ENCODE data around the gene ACTL8.

ACTL8 gene

GRCh38 chr1:17798799-17799382 is 43.8 kb downstream of the ACTL8 start:
- TF ChIP-seq YY1 (IDR thresholded peaks at IDR 0.05; ENCODE audit: insufficient read depth, insufficient read length) (no peak), SUZ12 (IDR thresholded peaks at IDR 0.05; ENCODE audit: extremely low read depth, insufficient read depth, insufficient read length) (no peak), ZNF274 (IDR thresholded peaks at IDR 0.05; ENCODE audit: low read depth, low read length) (no peak)
- H3K27me3 ChIP-seq (ENCODE audit: insufficient read depth, insufficient read length), result no peaks in the 10 kb centered on the region
- no peaks in the 10 kb centered on the region for H3K9me3 ChIP-seq (ENCODE audit: insufficient read depth, low read length)
- H3K9ac ChIP-seq (ENCODE audit: insufficient read length, low read depth), result no peak overlapping the region
- H3K36me3 ChIP-seq (ENCODE audit: insufficient read depth, insufficient read length, low read length), result no peaks in the 10 kb centered on the region
- no peak overlapping the region for H3K4me3 ChIP-seq (ENCODE audit: insufficient read length, low read depth)
- H3K4me1 ChIP-seq (ENCODE audit: insufficient read depth, insufficient read length), result no peaks in the 10 kb centered on the region
- no peak for DNase-seq (ENCODE audit: low read depth, low spot score)

GRCh38 chr1:17799642-17800041 is 44.5 kb downstream of the ACTL8 start:
- Histone ChIP-seq H3K36me3 (ENCODE audit: insufficient read depth, insufficient read length, low read length) (no peaks in the 10 kb centered on the region), H3K4me1 (ENCODE audit: insufficient read depth, insufficient read length) (no peaks in the 10 kb centered on the region), H3K9ac (ENCODE audit: insufficient read length, low read depth) (no peak overlapping the region), H3K27me3 (ENCODE audit: insufficient read depth, insufficient read length) (no peaks in the 10 kb centered on the region), H3K9me3 (ENCODE audit: insufficient read depth, low read length) (no peaks in the 10 kb centered on the region), H3K4me3 (ENCODE audit: insufficient read length, low read depth) (no peak overlapping the region)
- no peak for DNase-seq (ENCODE audit: low read depth, low spot score)
- TF ChIP-seq ZNF274 (IDR thresholded peaks at IDR 0.05; ENCODE audit: low read depth, low read length) (no peak), YY1 (IDR thresholded peaks at IDR 0.05; ENCODE audit: insufficient read depth, insufficient read length) (no peak), SUZ12 (IDR thresholded peaks at IDR 0.05; ENCODE audit: extremely low read depth, insufficient read depth, insufficient read length) (no peak)

GRCh38 chr1:17802164-17802563 is 47.0 kb downstream of the ACTL8 start:
- Histone ChIP-seq H3K4me1 (ENCODE audit: insufficient read depth, insufficient read length) (no peaks in the 10 kb centered on the region), H3K9me3 (ENCODE audit: insufficient read depth, low read length) (no peaks in the 10 kb centered on the region), H3K27me3 (ENCODE audit: insufficient read depth, insufficient read length) (no peaks in the 10 kb centered on the region), H3K9ac (ENCODE audit: insufficient read length, low read depth) (no peak overlapping the region), H3K36me3 (ENCODE audit: insufficient read depth, insufficient read length, low read length) (no peaks in the 10 kb centered on the region), H3K4me3 (ENCODE audit: insufficient read length, low read depth) (no peak overlapping the region)
- no peak for DNase-seq (ENCODE audit: low read depth, low spot score)
- TF ChIP-seq YY1 (IDR thresholded peaks at IDR 0.05; ENCODE audit: insufficient read depth, insufficient read length) (no peak), SUZ12 (IDR thresholded peaks at IDR 0.05; ENCODE audit: extremely low read depth, insufficient read depth, insufficient read length) (no peak), ZNF274 (IDR thresholded peaks at IDR 0.05; ENCODE audit: low read depth, low read length) (no peak)

GRCh38 chr1:17802945-17803344 is 47.8 kb downstream of the ACTL8 start:
- H3K36me3 ChIP-seq (ENCODE audit: insufficient read depth, insufficient read length, low read length), result no peaks in the 10 kb centered on the region
- no peak overlapping the region for H3K9ac ChIP-seq (ENCODE audit: insufficient read length, low read depth)
- no peak for DNase-seq (ENCODE audit: low read depth, low spot score)
- TF ChIP-seq ZNF274 (IDR thresholded peaks at IDR 0.05; ENCODE audit: low read depth, low read length) (no peak), SUZ12 (IDR thresholded peaks at IDR 0.05; ENCODE audit: extremely low read depth, insufficient read depth, insufficient read length) (no peak), YY1 (IDR thresholded peaks at IDR 0.05; ENCODE audit: insufficient read depth, insufficient read length) (no peak)
- H3K4me3 ChIP-seq (ENCODE audit: insufficient read length, low read depth), result no peak overlapping the region
- no peaks in the 10 kb centered on the region for H3K4me1 ChIP-seq (ENCODE audit: insufficient read depth, insufficient read length)
- no peaks in the 10 kb centered on the region for H3K27me3 ChIP-seq (ENCODE audit: insufficient read depth, insufficient read length)
- no peaks in the 10 kb centered on the region for H3K9me3 ChIP-seq (ENCODE audit: insufficient read depth, low read length)

GRCh38 chr1:17805869-17806684 is 50.9 kb downstream of the ACTL8 start:
- no peak for DNase-seq (ENCODE audit: low read depth, low spot score)
- no peaks in the 10 kb centered on the region for H3K27me3 ChIP-seq (ENCODE audit: insufficient read depth, insufficient read length)
- no peak overlapping the region for H3K9ac ChIP-seq (ENCODE audit: insufficient read length, low read depth)
- H3K4me1 ChIP-seq (ENCODE audit: insufficient read depth, insufficient read length), result no peaks in the 10 kb centered on the region
- H3K9me3 ChIP-seq (ENCODE audit: insufficient read depth, low read length), result 0 out of 2 replicates have a peak, but pooled peaks cover 6% of the 10 kb centered on the region
- H3K36me3 ChIP-seq (ENCODE audit: insufficient read depth, insufficient read length, low read length), result no peaks in the 10 kb centered on the region
- TF ChIP-seq SUZ12 (IDR thresholded peaks at IDR 0.05; ENCODE audit: extremely low read depth, insufficient read depth, insufficient read length) (no peak), YY1 (IDR thresholded peaks at IDR 0.05; ENCODE audit: insufficient read depth, insufficient read length) (no peak), ZNF274 (IDR thresholded peaks at IDR 0.05; ENCODE audit: low read depth, low read length) (no peak)
- no peak overlapping the region for H3K4me3 ChIP-seq (ENCODE audit: insufficient read length, low read depth)

GRCh38 chr1:17808816-17809215 is 53.7 kb downstream of the ACTL8 start:
- H3K36me3 ChIP-seq (ENCODE audit: insufficient read depth, insufficient read length, low read length), result no peaks in the 10 kb centered on the region
- DNase-seq (ENCODE audit: low read depth, low spot score), result no peak
- no peaks in the 10 kb centered on the region for H3K27me3 ChIP-seq (ENCODE audit: insufficient read depth, insufficient read length)
- H3K4me1 ChIP-seq (ENCODE audit: insufficient read depth, insufficient read length), result no peaks in the 10 kb centered on the region
- H3K9ac ChIP-seq (ENCODE audit: insufficient read length, low read depth), result no peak overlapping the region
- no peak for TF ChIP-seq SUZ12 (IDR thresholded peaks at IDR 0.05; ENCODE audit: extremely low read depth, insufficient read depth, insufficient read length)
- TF ChIP-seq YY1 (IDR thresholded peaks at IDR 0.05; ENCODE audit: insufficient read depth, insufficient read length), result no peak
- TF ChIP-seq ZNF274 (IDR thresholded peaks at IDR 0.05; ENCODE audit: low read depth, low read length), result no peak
- no peak overlapping the region for H3K4me3 ChIP-seq (ENCODE audit: insufficient read length, low read depth)
- H3K9me3 ChIP-seq (ENCODE audit: insufficient read depth, low read length), result 0 out of 2 replicates have a peak, but pooled peaks cover 6% of the 10 kb centered on the region

GRCh38 chr1:17810668-17811067 is 55.5 kb downstream of the ACTL8 start:
- H3K4me1 ChIP-seq (ENCODE audit: insufficient read depth, insufficient read length), result no peaks in the 10 kb centered on the region
- H3K36me3 ChIP-seq (ENCODE audit: insufficient read depth, insufficient read length, low read length), result no peaks in the 10 kb centered on the region
- no peak overlapping the region for H3K4me3 ChIP-seq (ENCODE audit: insufficient read length, low read depth)
- no peak overlapping the region for H3K9ac ChIP-seq (ENCODE audit: insufficient read length, low read depth)
- TF ChIP-seq SUZ12 (IDR thresholded peaks at IDR 0.05; ENCODE audit: extremely low read depth, insufficient read depth, insufficient read length) (no peak), ZNF274 (IDR thresholded peaks at IDR 0.05; ENCODE audit: low read depth, low read length) (no peak), YY1 (IDR thresholded peaks at IDR 0.05; ENCODE audit: insufficient read depth, insufficient read length) (no peak)
- 0 out of 2 replicates have a peak, but pooled peaks cover 6% of the 10 kb centered on the region for H3K9me3 ChIP-seq (ENCODE audit: insufficient read depth, low read length)
- DNase-seq (ENCODE audit: low read depth, low spot score), result no peak
- no peaks in the 10 kb centered on the region for H3K27me3 ChIP-seq (ENCODE audit: insufficient read depth, insufficient read length)

Measured in NT2/D1 (cell line).